Amniotic stem cell (primary cell): ENCODE results near the gene LECT2.

Experiments
- DNase-seq: peaks from one replicate; lab custom pipeline; 2025; lab: John Stamatoyannopoulos, UW

Gene LECT2

GRCh38 chr5:135934939-135935338 is 19.8 kb downstream of the LECT2 start:
- no peak for DNase-seq

DNA sequence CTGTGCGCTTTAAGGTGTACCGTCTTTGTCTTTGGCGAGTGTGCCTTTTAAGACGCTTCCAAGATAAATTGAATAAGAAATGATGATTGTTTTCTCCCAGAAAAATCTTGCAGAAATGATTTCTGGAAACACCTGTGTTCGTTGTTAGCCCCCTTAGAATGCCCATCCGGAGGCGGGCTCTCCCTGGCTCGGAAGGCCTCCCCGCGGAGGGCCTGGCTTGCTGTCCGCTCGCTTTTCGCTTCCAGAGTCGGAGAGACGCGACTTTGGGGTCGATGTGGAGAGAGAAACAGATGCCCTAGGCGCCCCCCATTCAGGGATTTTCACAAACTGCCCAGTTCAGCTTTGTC is 23.9 kb downstream of the LECT2 start:
- DNase-seq, result no peak

DNA sequence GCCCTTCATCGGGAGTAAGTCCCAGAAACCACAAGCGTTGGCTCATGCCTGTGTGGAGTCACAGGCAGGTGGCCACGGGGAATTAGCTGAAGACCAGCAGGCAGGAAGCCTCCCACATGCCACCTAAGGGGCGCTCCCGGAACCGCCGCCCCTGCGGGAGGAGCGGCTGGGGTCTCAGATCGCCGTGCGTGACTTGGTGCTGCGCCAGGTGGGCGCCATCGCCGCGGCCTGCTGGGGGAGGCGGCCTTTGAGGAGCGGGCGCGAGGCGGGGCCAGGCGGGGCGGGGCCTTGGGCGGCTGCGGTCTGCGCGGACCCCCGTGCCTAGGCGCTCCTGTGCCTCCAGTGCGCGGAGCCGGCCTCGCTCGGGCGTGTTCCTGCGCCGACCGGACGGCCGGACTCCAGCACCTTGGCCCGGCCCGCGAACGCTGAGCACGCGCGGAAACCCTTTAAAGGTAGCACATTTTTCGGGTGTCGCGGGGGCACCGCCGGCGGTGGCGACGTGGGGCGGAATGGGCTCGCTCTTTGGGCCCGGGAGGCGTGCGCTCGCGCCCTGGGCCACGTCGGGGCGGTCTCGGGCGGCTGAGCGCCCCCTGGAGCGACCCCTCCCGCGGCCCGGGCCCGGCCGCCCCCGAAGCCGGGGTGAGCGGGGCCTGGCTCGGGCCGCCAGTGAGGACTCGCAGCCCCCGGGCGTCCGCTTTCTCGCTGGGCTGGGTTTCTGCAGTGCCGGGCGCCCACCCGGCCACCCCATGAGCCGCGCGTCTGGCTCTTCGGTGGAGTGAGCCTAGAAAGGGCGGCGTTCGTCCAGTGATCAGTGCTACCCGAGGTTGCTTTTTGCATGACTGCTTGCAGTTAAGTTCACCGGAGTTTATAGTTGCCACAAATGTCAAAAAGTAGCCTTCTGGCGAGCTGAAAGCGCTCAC is 24.5 kb downstream of the LECT2 start:
- DNase-seq, result no peak

DNA sequence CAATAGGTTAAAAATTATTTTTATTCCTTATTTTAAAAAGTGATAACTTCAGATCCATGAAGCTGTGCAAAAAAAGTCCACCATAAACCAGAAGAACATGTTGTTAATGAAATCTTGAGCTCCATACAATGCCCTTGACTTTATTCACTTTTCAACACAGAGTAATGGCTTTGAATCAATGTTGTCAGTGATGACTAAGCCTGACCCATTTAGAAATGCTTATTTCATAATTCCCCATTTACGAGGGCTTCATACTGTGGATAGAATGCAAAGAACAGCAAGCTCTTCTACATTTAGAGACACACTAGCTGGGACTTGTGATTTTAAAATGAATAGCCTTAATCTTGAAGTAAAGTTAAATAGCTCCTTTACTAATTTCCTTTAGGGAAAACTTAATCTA is 33.4 kb downstream of the LECT2 start:
- DNase-seq, result no peak

- no peak for DNase-seq
Observed at GRCh38 chr5:135920199-135920598, 34.6 kb downstream of the LECT2 start.

GRCh38 chr5:135916638-135917263 is 38.0 kb downstream of the LECT2 start:
- DNase-seq, result no peak

DNA sequence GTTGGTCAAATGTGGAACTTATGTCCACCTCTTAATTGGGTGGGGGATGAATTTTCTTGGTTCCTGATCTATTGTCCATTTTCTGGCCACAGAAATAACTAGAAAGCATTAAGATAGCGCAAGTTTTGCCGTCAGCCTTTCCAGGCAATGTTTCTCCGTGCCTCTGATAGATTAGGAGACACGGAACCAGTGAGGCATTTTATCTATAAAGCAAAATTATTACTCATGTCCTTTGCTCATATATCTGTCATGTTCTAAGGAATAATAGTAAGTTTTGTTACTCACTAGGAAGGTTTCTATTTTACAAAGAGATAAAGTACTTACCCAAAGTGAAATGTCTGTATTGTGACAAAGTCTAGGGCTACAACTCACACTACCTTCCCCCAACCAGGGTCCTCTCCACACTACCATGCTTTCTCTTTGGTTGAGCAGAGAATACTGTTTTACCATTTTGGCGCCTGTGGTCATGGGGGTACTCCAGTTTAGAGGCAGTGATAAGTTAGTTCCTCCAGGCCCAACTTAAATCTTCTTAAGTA is 39.2 kb downstream of the LECT2 start:
- DNase-seq, result no peak

DNA sequence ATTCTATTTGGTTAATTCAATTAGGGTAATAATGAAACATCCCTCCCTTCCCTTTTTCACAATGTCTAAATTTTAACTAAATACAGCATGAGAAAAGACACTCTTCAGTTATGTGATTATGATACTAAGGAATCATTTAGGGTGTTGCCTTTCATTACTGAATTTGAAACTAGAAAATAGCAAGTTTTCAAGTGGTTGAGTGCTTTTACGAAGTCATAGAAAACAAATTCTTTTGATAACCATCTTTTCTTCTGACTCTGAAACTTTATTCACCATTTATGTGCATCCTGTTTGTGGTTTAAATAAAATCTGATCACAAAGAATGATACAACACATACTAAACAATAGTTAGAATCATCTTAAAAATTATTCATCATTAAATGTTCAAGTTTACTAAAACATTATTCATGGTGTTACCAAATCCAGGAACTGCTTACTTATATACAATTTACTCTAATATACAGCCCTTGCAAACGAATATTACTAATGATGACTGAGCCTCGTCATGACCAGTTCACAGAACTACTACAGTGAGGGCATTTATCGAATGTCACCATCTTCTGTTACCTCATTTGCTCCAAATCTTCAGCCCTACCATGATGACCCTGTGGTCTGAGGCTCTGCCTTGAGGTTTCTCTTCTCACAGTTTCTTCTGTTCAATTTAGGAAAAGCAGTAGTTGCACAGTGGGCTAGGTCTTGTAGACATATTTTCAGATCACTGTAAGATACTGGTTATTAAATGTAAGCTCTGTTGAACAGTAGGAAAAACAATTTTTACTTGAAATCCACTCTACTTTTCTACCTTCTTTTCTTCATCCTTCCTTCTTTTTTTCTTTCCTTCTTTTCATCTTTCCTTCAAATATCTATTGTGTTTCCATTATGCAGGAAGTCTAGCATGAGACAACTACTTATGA is 40.8 kb downstream of the LECT2 start:
- no peak for DNase-seq

DNA sequence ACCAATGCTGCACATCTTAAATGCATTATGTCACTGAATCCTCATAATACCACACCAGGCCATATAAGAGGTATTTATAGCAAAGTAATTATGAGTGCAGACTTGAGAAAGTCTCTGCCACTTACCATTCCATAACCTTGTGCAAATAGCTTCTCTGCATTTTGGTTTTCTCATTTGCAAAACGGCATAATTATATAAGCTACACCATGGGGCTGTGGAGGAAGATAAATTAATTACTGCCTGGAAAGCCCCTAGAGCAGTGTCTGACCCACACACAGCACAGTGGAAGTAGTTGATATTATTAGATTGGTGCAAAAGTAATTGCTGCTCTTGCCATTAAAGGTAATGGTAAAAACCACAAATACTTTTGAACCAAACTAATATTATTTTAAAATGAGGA is 49.6 kb downstream of the LECT2 start:
- no peak for DNase-seq

DNA sequence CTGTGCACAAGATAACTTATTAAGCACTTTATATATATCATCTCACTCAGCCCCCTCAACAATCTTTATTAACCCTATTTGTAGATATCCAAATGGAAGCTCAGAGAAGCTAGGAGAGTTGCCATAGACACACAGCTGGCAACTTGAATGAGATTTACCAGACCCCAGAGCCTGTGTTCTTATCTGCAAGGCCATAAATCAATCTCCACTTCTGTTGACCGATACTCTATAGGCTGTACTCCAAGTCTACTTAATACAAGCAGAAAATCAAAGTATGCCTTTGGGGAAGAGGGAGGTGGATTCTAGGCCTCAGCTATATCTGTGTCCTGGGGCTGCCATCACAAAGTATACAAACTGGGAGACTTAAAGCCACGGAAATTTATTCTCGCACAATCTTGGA is 53.1 kb downstream of the LECT2 start:
- DNase-seq, result no peak

- DNase-seq, result no peak
Observed at GRCh38 chr5:135900276-135900675, 54.5 kb downstream of the LECT2 start.

DNA sequence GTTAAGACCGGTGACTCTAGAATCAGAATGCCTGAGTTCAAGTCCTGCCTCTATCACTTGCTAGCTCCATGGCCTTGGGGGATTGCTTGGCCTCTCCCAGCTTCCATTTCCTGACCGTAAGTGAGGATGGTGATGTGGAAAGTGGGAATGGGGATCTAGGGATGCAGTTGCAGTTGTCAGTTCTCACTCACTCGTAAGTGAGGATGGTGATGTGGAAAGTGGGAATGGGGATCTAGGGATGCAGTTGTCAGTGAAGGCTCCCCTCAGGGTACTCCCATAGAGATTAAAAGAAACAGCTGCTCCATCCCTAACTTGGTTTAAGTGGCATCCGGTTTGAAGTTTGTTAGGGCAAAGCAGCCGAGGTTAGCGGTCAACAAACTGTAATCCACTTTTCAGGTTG is 56.1 kb downstream of the LECT2 start:
- no peak for DNase-seq
